IMR-90 (cell line): ENCODE measurements around the gene TPMT. TPM values are rescaled to one million over a fixed set of nuclear protein-coding genes. Genes with fewer than 3 reads are reported as not detected.

Source experiments
- ATAC-seq: fragments of 200-7000 bp; cut with Tn5 transposase; 2 replicates; pipeline ENCODE4 v1.9.1; 2020; ENCODE audit warnings: low read depth, mild to moderate bottlenecking, moderate library complexity
- BruUV-seq: library from RNA; stranded (reverse); fragments of 400-500 nt; replicated peaks from 2 replicates; lab custom pipeline; 2021; lab: Mats Ljungman, UMichigan
- CTCF ChIA-PET: fragments of 300-600 bp; formaldehyde crosslinking; extraction: SDS; loops from one replicate; lab custom pipeline; 2021; ENCODE audit warnings: antibody characterized with exemption; lab: Yijun Ruan, JAX
- POLR2A ChIA-PET: fragments of 300-600 bp; sonication (Branson Sonifier 250); formaldehyde crosslinking; loops from one replicate; lab custom pipeline; 2022; ENCODE audit warnings: antibody characterized with exemption; ENCODE audit not compliant: unreplicated experiment; lab: Charles Lee
- DNase-seq: peaks from one replicate; pipeline ENCODE4 v3.0.0; 2013
- H2AFZ ChIP-seq: replicated peaks from 2 replicates; pipeline ENCODE3; 2013; ENCODE audit warnings: low read length, mild to moderate bottlenecking; ENCODE audit not compliant: poor library complexity
- H2AK5ac ChIP-seq: 2 replicates; pipeline ENCODE4 v1.6.1; 2013; ENCODE audit warnings: low read depth, low read length, inconsistent platforms
- H2AK9ac ChIP-seq: replicated peaks from 2 replicates; pipeline ENCODE3; 2013; ENCODE audit warnings: mild to moderate bottlenecking, low read depth, low read length, moderate library complexity; ENCODE audit not compliant: poor library complexity
- H2BK120ac ChIP-seq: 2 replicates; pipeline ENCODE4 v1.6.1; 2013; ENCODE audit warnings: low read depth, low read length, inconsistent platforms
- H2BK15ac ChIP-seq: 3 replicates; pipeline ENCODE4 v1.6.1; 2013; ENCODE audit warnings: low read depth, low read length, inconsistent platforms
- H2BK20ac ChIP-seq: 2 replicates; pipeline ENCODE4 v1.6.1; 2013; ENCODE audit warnings: low read depth, mild to moderate bottlenecking, inconsistent platforms, low read length, moderate library complexity
- H2BK5ac ChIP-seq: 2 replicates; pipeline ENCODE4 v1.6.1; 2013; ENCODE audit warnings: mild to moderate bottlenecking, low read depth, low read length, inconsistent platforms; ENCODE audit not compliant: poor library complexity, severe bottlenecking
- H3K14ac ChIP-seq: replicated peaks from 2 replicates; pipeline ENCODE4 v1.6.1; 2013; ENCODE audit warnings: low read depth, low read length, inconsistent platforms
- H3K18ac ChIP-seq: 2 replicates; pipeline ENCODE4 v1.6.1; 2013; ENCODE audit warnings: low read depth, low read length, control low read depth
- H3K23ac ChIP-seq: 2 replicates; pipeline ENCODE4 v1.6.1; 2013; ENCODE audit warnings: low read depth, low read length, inconsistent platforms
- H3K27ac ChIP-seq: 2 replicates; pipeline ENCODE4 v1.5.1; 2013; ENCODE audit warnings: mild to moderate bottlenecking, control low read depth, low read length; ENCODE audit not compliant: insufficient read depth
- H3K27me3 ChIP-seq: 2 replicates; pipeline ENCODE4 v1.6.1; 2013; ENCODE audit warnings: low read length; ENCODE audit not compliant: control insufficient read depth, insufficient read depth
- H3K36me3 ChIP-seq: 2 replicates; pipeline ENCODE4 v1.6.1; 2013; ENCODE audit warnings: low read length, mixed read lengths; ENCODE audit not compliant: control insufficient read depth, insufficient read depth
- H3K4ac ChIP-seq: 2 replicates; pipeline ENCODE4 v1.6.1; 2013; ENCODE audit warnings: low read depth, low read length, inconsistent platforms
- H3K4me1 ChIP-seq: 2 replicates; pipeline ENCODE4 v1.6.1; 2013; ENCODE audit warnings: low read length, mixed read lengths; ENCODE audit not compliant: control insufficient read depth, insufficient read depth
- H3K4me2 ChIP-seq: 2 replicates; pipeline ENCODE4 v1.6.1; 2013; ENCODE audit warnings: low read depth, mild to moderate bottlenecking, control low read depth, low read length, moderate library complexity
- H3K4me3 ChIP-seq: 2 replicates; pipeline ENCODE4 v1.5.1; 2013; ENCODE audit warnings: low read depth, mild to moderate bottlenecking, control low read depth, low read length, moderate library complexity; ENCODE audit not compliant: insufficient read depth
- H3K56ac ChIP-seq: 2 replicates; pipeline ENCODE4 v1.6.1; 2013; ENCODE audit warnings: low read length, inconsistent platforms; ENCODE audit not compliant: insufficient read depth; ENCODE audit errors: extremely low read depth
- H3K79me1 ChIP-seq, 2 experiments: 2 replicates each; pipeline ENCODE4 v1.6.1; 2013; ENCODE audit warnings: low read length in 2 of 2, inconsistent platforms in 1 of 2, low read depth in 1 of 2
- H3K9ac ChIP-seq: 2 replicates; pipeline ENCODE4 v1.6.1; 2013; ENCODE audit warnings: low read depth, low read length, control low read depth
- H3K9me1 ChIP-seq: 2 replicates; pipeline ENCODE4 v1.6.1; 2013; ENCODE audit warnings: low read length, inconsistent platforms; ENCODE audit not compliant: insufficient read depth
- H3K9me3 ChIP-seq: 2 replicates; pipeline ENCODE4 v1.6.1; 2013; ENCODE audit warnings: low read length; ENCODE audit not compliant: control insufficient read depth, insufficient read depth
- H4K20me1 ChIP-seq: 2 replicates; pipeline ENCODE4 v1.6.1; 2013; ENCODE audit warnings: low read length, inconsistent platforms; ENCODE audit not compliant: insufficient read depth
- H4K5ac ChIP-seq: 2 replicates; pipeline ENCODE4 v1.6.1; 2013; ENCODE audit warnings: mild to moderate bottlenecking, low read depth, low read length, control low read depth
- H4K8ac ChIP-seq, 2 experiments: 2 replicates each; pipeline ENCODE4 v1.6.1; 2013; ENCODE audit warnings: low read depth in 2 of 2, low read length in 2 of 2, control low read depth in 1 of 2, inconsistent platforms in 1 of 2
- H4K91ac ChIP-seq: 2 replicates; pipeline ENCODE4 v1.6.1; 2013; ENCODE audit warnings: low read depth, low read length, inconsistent platforms; ENCODE audit not compliant: insufficient read depth
- MXI1 ChIP-seq: IDR thresholded peaks from 2 replicates; pipeline ENCODE4 v1.6.1; 2012; ENCODE audit warnings: low read depth, mild to moderate bottlenecking, low read length, moderate library complexity, borderline replicate concordance
- SMC3 ChIP-seq: fragments of 150-350 bp; IDR thresholded peaks from 2 replicates; pipeline ENCODE4 v1.6.1; 2016; ENCODE audit warnings: low read depth, mild to moderate bottlenecking, antibody characterized with exemption, low read length, moderate library complexity
- WGBS, 2 experiments: methylation state at CpG; one replicate each; pipeline versions ENCODE4 v1.1.5 to v1.1.7; 2013; ENCODE audit warnings: missing lambda C conversion rate in 2 of 2; ENCODE audit not compliant: insufficient read length in 1 of 2; ENCODE audit errors: extremely low coverage in 2 of 2; 5-methylcytosine and 5-hydroxymethylcytosine counted together
- dilution Hi-C: fragments of 300-500 bp; cut with HindIII; formaldehyde crosslinking; loops from one replicate; pipeline ENCODE4 v1.14.3; 2018; ENCODE audit warnings: low sequenced_read_pairs; ENCODE audit not compliant: unreplicated experiment
- in situ Hi-C: fragments of 300-500 bp; cut with MboI; formaldehyde crosslinking; loops from 3 replicates; pipeline ENCODE4 v1.14.3; 2019; ENCODE audit warnings: low sequenced_read_pairs, inconsistent platforms, mixed read lengths
- intact Hi-C: fragments of 100-400 bp; cut with micrococcal nuclease; formaldehyde crosslinking; loops from 2 replicates; pipeline ENCODE4 v1.10.0; 2022
- polyA plus RNA-seq, 3 experiments: library from polyadenylated mRNA; depleted of rRNA; stranded (reverse); fragments of >200 nt; gene quantifications; 2 replicates each; pipeline ENCODE4 v1.2.3, GENCODE V29; 2012; ENCODE audit warnings: low replicate concordance in 1 of 3
- total RNA-seq: library from RNA; depleted of rRNA; stranded (reverse); fragments of >200 nt; gene quantifications from 2 replicates; pipeline ENCODE4 v1.2.3, GENCODE V29; 2012
- TF ChIP-seq, protein P1 (sequence below): fragments of 150-350 bp; IDR thresholded peaks from 2 replicates; pipeline ENCODE4 v1.6.1; 2016; ENCODE audit warnings: low read depth, mild to moderate bottlenecking, low read length, moderate library complexity, borderline replicate concordance

TPMT gene
- total and polyA plus RNA-seq, 2 of the 4 experiments (the other 2 are of a cell fraction), result 10.8 to 14.1 TPM

DNA sequence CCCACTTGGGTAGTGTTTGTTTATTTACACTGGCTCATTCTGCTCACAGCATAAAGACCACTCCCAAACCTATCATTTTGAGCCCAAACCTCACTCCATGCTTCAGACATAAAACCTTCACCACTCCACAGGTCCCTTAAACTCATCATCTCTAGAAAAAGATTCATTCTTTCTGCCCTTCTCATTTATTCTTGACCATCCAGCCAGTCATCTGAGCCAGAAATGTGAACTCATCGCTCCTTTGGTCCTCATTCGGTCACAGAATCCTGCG, 12.4 kb downstream of the TPMT start:
- dilution Hi-C loops, result no loop called here

More for the DNA sequence above, 12.4 kb downstream of the TPMT start:
- H2AFZ ChIP-seq, result peak overlapping the region; percentile 6
- H2AK5ac ChIP-seq, result no peak overlapping the region
- H3K4ac ChIP-seq, result no peak overlapping the region
- in situ Hi-C loops, result no loop called here
- H3K23ac ChIP-seq, result no peak overlapping the region
- no peak overlapping the region for H3K27ac ChIP-seq
- ATAC-seq (no peak), DNase-seq (no peak)
- no peaks in the 10 kb centered on the region for H3K79me1 ChIP-seq
- H2AK9ac ChIP-seq, result no peak overlapping the region
- no peak overlapping the region for H2BK120ac ChIP-seq
- WGBS, 2 experiments, result 88% methylated on average over 2 of the region's 3 CpGs; no CpG with 5 or more reads in 1 of the 2 experiments
- no peak overlapping the region for H4K91ac ChIP-seq
- H4K20me1 ChIP-seq, result no peaks in the 10 kb centered on the region
- no peak overlapping the region for H3K4me3 ChIP-seq
- H2BK5ac ChIP-seq, result no peak overlapping the region
- H3K4me1 ChIP-seq, result no peaks in the 10 kb centered on the region
- H3K36me3 ChIP-seq, result peaks cover 3% of the 10 kb centered on the region
- CTCF ChIA-PET, result no interaction called here
- no peak overlapping the region for H2BK20ac ChIP-seq
- POLR2A ChIA-PET, result no interaction called here
- H3K9me1 ChIP-seq, result no peaks in the 10 kb centered on the region
- H2BK15ac ChIP-seq, result no peak overlapping the region
- H3K9ac ChIP-seq, result no peak overlapping the region
- H4K5ac ChIP-seq, result no peak overlapping the region
- no peaks in the 10 kb centered on the region for H3K27me3 ChIP-seq
- no peaks in the 10 kb centered on the region for H3K9me3 ChIP-seq
- H3K56ac ChIP-seq, result no peak overlapping the region
- no peak overlapping the region for H3K18ac ChIP-seq
- no peak overlapping the region for H3K14ac ChIP-seq
- H4K8ac ChIP-seq, result no peak overlapping the region
- H3K4me2 ChIP-seq, result no peak overlapping the region
- intact Hi-C loops, result no loop called here
- TF ChIP-seq MXI1 (no peak), SMC3 (no peak)
- TF ChIP-seq, protein P1, sequence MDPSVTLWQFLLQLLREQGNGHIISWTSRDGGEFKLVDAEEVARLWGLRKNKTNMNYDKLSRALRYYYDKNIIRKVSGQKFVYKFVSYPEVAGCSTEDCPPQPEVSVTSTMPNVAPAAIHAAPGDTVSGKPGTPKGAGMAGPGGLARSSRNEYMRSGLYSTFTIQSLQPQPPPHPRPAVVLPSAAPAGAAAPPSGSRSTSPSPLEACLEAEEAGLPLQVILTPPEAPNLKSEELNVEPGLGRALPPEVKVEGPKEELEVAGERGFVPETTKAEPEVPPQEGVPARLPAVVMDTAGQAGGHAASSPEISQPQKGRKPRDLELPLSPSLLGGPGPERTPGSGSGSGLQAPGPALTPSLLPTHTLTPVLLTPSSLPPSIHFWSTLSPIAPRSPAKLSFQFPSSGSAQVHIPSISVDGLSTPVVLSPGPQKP, result no peak
- BruUV-seq, result no TSS peak
